IMR-90 (cell line): ENCODE data around the gene TUBB2B. TPM values are rescaled to one million over a fixed set of nuclear protein-coding genes. Genes with fewer than 3 reads are reported as not detected.

Experiments used
- ATAC-seq: fragments of 200-7000 bp; cut with Tn5 transposase; 2 replicates; pipeline ENCODE4 v1.9.1; 2020; ENCODE audit warnings: low read depth, mild to moderate bottlenecking, moderate library complexity
- BruUV-seq: library from RNA; stranded (reverse); fragments of 400-500 nt; replicated peaks from 2 replicates; lab custom pipeline; 2021; lab: Mats Ljungman, UMichigan
- CTCF ChIA-PET: fragments of 300-600 bp; formaldehyde crosslinking; extraction: SDS; loops from one replicate; lab custom pipeline; 2021; ENCODE audit warnings: antibody characterized with exemption; lab: Yijun Ruan, JAX
- POLR2A ChIA-PET: fragments of 300-600 bp; sonication (Branson Sonifier 250); formaldehyde crosslinking; loops from one replicate; lab custom pipeline; 2022; ENCODE audit warnings: antibody characterized with exemption; ENCODE audit not compliant: unreplicated experiment; lab: Charles Lee
- DNase-seq: peaks from one replicate; pipeline ENCODE4 v3.0.0; 2013
- H2AFZ ChIP-seq: replicated peaks from 2 replicates; pipeline ENCODE3; 2013; ENCODE audit warnings: low read length, mild to moderate bottlenecking; ENCODE audit not compliant: poor library complexity
- H2AK5ac ChIP-seq: 2 replicates; pipeline ENCODE4 v1.6.1; 2013; ENCODE audit warnings: low read depth, low read length, inconsistent platforms
- H2AK9ac ChIP-seq: replicated peaks from 2 replicates; pipeline ENCODE3; 2013; ENCODE audit warnings: mild to moderate bottlenecking, low read depth, low read length, moderate library complexity; ENCODE audit not compliant: poor library complexity
- H2BK120ac ChIP-seq: 2 replicates; pipeline ENCODE4 v1.6.1; 2013; ENCODE audit warnings: low read depth, low read length, inconsistent platforms
- H2BK15ac ChIP-seq: 3 replicates; pipeline ENCODE4 v1.6.1; 2013; ENCODE audit warnings: low read depth, low read length, inconsistent platforms
- H2BK20ac ChIP-seq: 2 replicates; pipeline ENCODE4 v1.6.1; 2013; ENCODE audit warnings: low read depth, mild to moderate bottlenecking, inconsistent platforms, low read length, moderate library complexity
- H2BK5ac ChIP-seq: 2 replicates; pipeline ENCODE4 v1.6.1; 2013; ENCODE audit warnings: mild to moderate bottlenecking, low read depth, low read length, inconsistent platforms; ENCODE audit not compliant: poor library complexity, severe bottlenecking
- H3K14ac ChIP-seq: replicated peaks from 2 replicates; pipeline ENCODE4 v1.6.1; 2013; ENCODE audit warnings: low read depth, low read length, inconsistent platforms
- H3K18ac ChIP-seq: 2 replicates; pipeline ENCODE4 v1.6.1; 2013; ENCODE audit warnings: low read depth, low read length, control low read depth
- H3K23ac ChIP-seq: 2 replicates; pipeline ENCODE4 v1.6.1; 2013; ENCODE audit warnings: low read depth, low read length, inconsistent platforms
- H3K27ac ChIP-seq: 2 replicates; pipeline ENCODE4 v1.5.1; 2013; ENCODE audit warnings: mild to moderate bottlenecking, control low read depth, low read length; ENCODE audit not compliant: insufficient read depth
- H3K27me3 ChIP-seq: 2 replicates; pipeline ENCODE4 v1.6.1; 2013; ENCODE audit warnings: low read length; ENCODE audit not compliant: control insufficient read depth, insufficient read depth
- H3K36me3 ChIP-seq: 2 replicates; pipeline ENCODE4 v1.6.1; 2013; ENCODE audit warnings: low read length, mixed read lengths; ENCODE audit not compliant: control insufficient read depth, insufficient read depth
- H3K4ac ChIP-seq: 2 replicates; pipeline ENCODE4 v1.6.1; 2013; ENCODE audit warnings: low read depth, low read length, inconsistent platforms
- H3K4me1 ChIP-seq: 2 replicates; pipeline ENCODE4 v1.6.1; 2013; ENCODE audit warnings: low read length, mixed read lengths; ENCODE audit not compliant: control insufficient read depth, insufficient read depth
- H3K4me2 ChIP-seq: 2 replicates; pipeline ENCODE4 v1.6.1; 2013; ENCODE audit warnings: low read depth, mild to moderate bottlenecking, control low read depth, low read length, moderate library complexity
- H3K4me3 ChIP-seq: 2 replicates; pipeline ENCODE4 v1.5.1; 2013; ENCODE audit warnings: low read depth, mild to moderate bottlenecking, control low read depth, low read length, moderate library complexity; ENCODE audit not compliant: insufficient read depth
- H3K56ac ChIP-seq: 2 replicates; pipeline ENCODE4 v1.6.1; 2013; ENCODE audit warnings: low read length, inconsistent platforms; ENCODE audit not compliant: insufficient read depth; ENCODE audit errors: extremely low read depth
- H3K79me1 ChIP-seq, 2 experiments: 2 replicates each; pipeline ENCODE4 v1.6.1; 2013; ENCODE audit warnings: low read length in 2 of 2, inconsistent platforms in 1 of 2, low read depth in 1 of 2
- H3K9ac ChIP-seq: 2 replicates; pipeline ENCODE4 v1.6.1; 2013; ENCODE audit warnings: low read depth, low read length, control low read depth
- H3K9me1 ChIP-seq: 2 replicates; pipeline ENCODE4 v1.6.1; 2013; ENCODE audit warnings: low read length, inconsistent platforms; ENCODE audit not compliant: insufficient read depth
- H3K9me3 ChIP-seq: 2 replicates; pipeline ENCODE4 v1.6.1; 2013; ENCODE audit warnings: low read length; ENCODE audit not compliant: control insufficient read depth, insufficient read depth
- H4K20me1 ChIP-seq: 2 replicates; pipeline ENCODE4 v1.6.1; 2013; ENCODE audit warnings: low read length, inconsistent platforms; ENCODE audit not compliant: insufficient read depth
- H4K5ac ChIP-seq: 2 replicates; pipeline ENCODE4 v1.6.1; 2013; ENCODE audit warnings: mild to moderate bottlenecking, low read depth, low read length, control low read depth
- H4K8ac ChIP-seq, 2 experiments: 2 replicates each; pipeline ENCODE4 v1.6.1; 2013; ENCODE audit warnings: low read depth in 2 of 2, low read length in 2 of 2, control low read depth in 1 of 2, inconsistent platforms in 1 of 2
- H4K91ac ChIP-seq: 2 replicates; pipeline ENCODE4 v1.6.1; 2013; ENCODE audit warnings: low read depth, low read length, inconsistent platforms; ENCODE audit not compliant: insufficient read depth
- RAD21 ChIP-seq: IDR thresholded peaks from 2 replicates; pipeline ENCODE4 v1.6.1; 2012; ENCODE audit warnings: low read length, improper control_type of control experiment
- WGBS, 2 experiments: methylation state at CpG; one replicate each; pipeline versions ENCODE4 v1.1.5 to v1.1.7; 2013; ENCODE audit warnings: missing lambda C conversion rate in 2 of 2; ENCODE audit not compliant: insufficient read length in 1 of 2; ENCODE audit errors: extremely low coverage in 2 of 2; 5-methylcytosine and 5-hydroxymethylcytosine counted together
- dilution Hi-C: fragments of 300-500 bp; cut with HindIII; formaldehyde crosslinking; loops from one replicate; pipeline ENCODE4 v1.14.3; 2018; ENCODE audit warnings: low sequenced_read_pairs; ENCODE audit not compliant: unreplicated experiment
- in situ Hi-C: fragments of 300-500 bp; cut with MboI; formaldehyde crosslinking; loops from 3 replicates; pipeline ENCODE4 v1.14.3; 2019; ENCODE audit warnings: low sequenced_read_pairs, inconsistent platforms, mixed read lengths
- intact Hi-C: fragments of 100-400 bp; cut with micrococcal nuclease; formaldehyde crosslinking; loops from 2 replicates; pipeline ENCODE4 v1.10.0; 2022
- polyA plus RNA-seq, 3 experiments: library from polyadenylated mRNA; depleted of rRNA; stranded (reverse); fragments of >200 nt; gene quantifications; 2 replicates each; pipeline ENCODE4 v1.2.3, GENCODE V29; 2012; ENCODE audit warnings: low replicate concordance in 1 of 3
- total RNA-seq: library from RNA; depleted of rRNA; stranded (reverse); fragments of >200 nt; gene quantifications from 2 replicates; pipeline ENCODE4 v1.2.3, GENCODE V29; 2012

The TUBB2B gene
- total and polyA plus RNA-seq, 2 of the 4 experiments (the other 2 are of a cell fraction) = 13.6 to 21.1 TPM

DNA sequence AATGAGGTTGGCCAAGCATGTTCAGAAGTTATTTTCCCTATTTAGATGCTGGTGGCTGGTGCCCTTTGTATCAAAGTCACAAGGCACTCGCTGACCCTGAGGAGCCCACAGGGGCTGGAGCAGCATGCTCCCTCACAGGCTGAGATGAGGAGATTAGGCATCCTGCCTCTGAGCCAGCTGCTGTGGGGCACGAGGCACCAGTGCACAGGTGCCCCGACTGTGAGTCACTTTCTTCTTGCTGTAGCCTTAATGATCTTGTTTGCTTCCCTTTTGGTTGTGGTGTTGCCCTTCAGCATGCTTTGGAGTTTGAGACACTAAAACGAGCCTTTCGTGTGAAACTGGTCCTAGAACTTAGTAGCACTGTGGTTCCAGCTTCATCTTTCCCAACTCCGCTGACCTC lies 35.6 kb upstream of the TUBB2B start:
- dilution Hi-C loops = no loop called here
- H4K5ac ChIP-seq = no peak overlapping the region
- no peak overlapping the region for H3K9ac ChIP-seq
- H3K14ac ChIP-seq = no peak overlapping the region
- peak; percentile 12 for DNase-seq
- no peaks in the 10 kb centered on the region for H3K9me3 ChIP-seq
- peaks cover 11% of the 10 kb centered on the region; the same call in 1 of the 2 replicates for H3K4me1 ChIP-seq
- peaks cover 13% of the 10 kb centered on the region for H3K36me3 ChIP-seq
- no peak overlapping the region for H3K27ac ChIP-seq
- H3K18ac ChIP-seq = no peak overlapping the region
- H3K56ac ChIP-seq = no peak overlapping the region
- H3K27me3 ChIP-seq = no peaks in the 10 kb centered on the region
- POLR2A ChIA-PET = interaction anchor here (0.7 kb wide), 1 partner anchor 106 kb away, joined by 3 read pairs; the partner anchor contains the start of gene TUBB2A
- H4K20me1 ChIP-seq = peaks cover 34% of the 10 kb centered on the region
- no peak overlapping the region for H3K4ac ChIP-seq
- H2AK5ac ChIP-seq = no peak overlapping the region
- H3K79me1 ChIP-seq = peaks cover 48 to 68% of the 10 kb centered on the region in 2 experiments
- no peak overlapping the region for H2BK5ac ChIP-seq
- no TSS peak for BruUV-seq
- TF ChIP-seq RAD21 = no peak
- no peak for ATAC-seq
- H3K23ac ChIP-seq = no peak overlapping the region
- no peak overlapping the region for H3K4me3 ChIP-seq
- no peak overlapping the region for H2BK15ac ChIP-seq
- no peak overlapping the region for H2BK20ac ChIP-seq
- no peak overlapping the region for H2AFZ ChIP-seq
- 100% methylated on average over 3 of the region's 6 CpGs; no CpG with 5 or more reads in 1 of the 2 experiments for WGBS, 2 experiments
- in situ Hi-C loops = no loop called here
- H4K8ac ChIP-seq = no peak overlapping the region
- CTCF ChIA-PET = no interaction called here
- no peak overlapping the region for H2AK9ac ChIP-seq
- H3K9me1 ChIP-seq = peaks cover 7% of the 10 kb centered on the region; the same call in 1 of the 2 replicates
- no peak overlapping the region for H3K4me2 ChIP-seq
- intact Hi-C loops = no loop called here
- H2BK120ac ChIP-seq = no peak overlapping the region
- H4K91ac ChIP-seq = no peak overlapping the region
